ENCODE measurements around the gene IER3. TPM values are rescaled to one million over a fixed set of nuclear protein-coding genes. Genes with fewer than 3 reads are reported as not detected.
A peak's percentile ranks its signal among the peaks of the same experiment; 100 is the strongest.

The IER3 gene
- total and polyA plus RNA-seq, 2 of the 13 experiments (the other 11 are each of a cell fraction or from before 2014, with no cell fraction given): 51.1 to 131 TPM

DNA sequence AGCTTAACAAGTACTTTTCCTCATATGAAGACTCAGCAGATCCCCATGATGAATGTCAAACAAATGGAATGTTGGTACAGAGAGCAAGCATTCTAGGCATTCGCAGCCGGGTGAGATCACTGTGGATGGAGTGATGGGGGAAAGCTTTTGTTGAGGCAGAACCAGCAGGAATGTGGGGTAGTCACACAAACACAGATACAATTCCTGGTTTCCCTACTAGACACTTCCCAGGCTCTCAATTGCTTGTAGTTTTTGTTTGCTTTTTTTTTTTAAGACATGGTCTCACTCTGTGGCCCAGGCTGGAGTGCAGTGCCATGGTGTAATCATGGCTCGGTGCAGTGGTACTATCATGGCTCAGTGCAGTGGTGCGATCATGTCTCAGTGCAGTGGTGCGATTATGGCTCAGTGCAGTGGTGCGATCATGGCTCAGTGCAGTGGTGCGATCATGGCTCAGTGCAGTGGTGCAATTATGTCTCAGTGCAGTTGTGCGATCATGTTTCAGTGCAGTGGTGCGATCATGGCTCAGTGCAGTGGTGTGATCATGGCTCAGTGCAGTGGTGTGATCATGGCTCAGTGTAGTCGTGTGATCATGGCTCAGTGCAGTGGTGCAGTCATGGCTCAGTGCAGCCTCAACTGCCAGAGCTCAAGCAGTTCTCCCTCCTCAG is 15.4 kb upstream of the IER3 start (continued):
- TF ChIP-seq MYNN (CRISPR knock-in tag; IDR thresholded peaks at IDR 0.05; ENCODE audit: low read depth) (no peak), SSRP1 (CRISPR knock-in tag; IDR thresholded peaks at IDR 0.05) (no peak), PLSCR1 (CRISPR knock-in tag; IDR thresholded peaks at IDR 0.05; ENCODE audit: borderline replicate concordance) (no peak), ZBTB14 (CRISPR knock-in tag; IDR thresholded peaks at IDR 0.05) (no peak), ZNF629 (CRISPR knock-in tag; conservative IDR thresholded peaks at IDR 0.05) (no peak), GATAD2A (CRISPR knock-in tag; IDR thresholded peaks at IDR 0.05) (peak; percentile 51; the same call in 1 of the 2 replicates), ZNF180 (CRISPR knock-in tag; IDR thresholded peaks at IDR 0.05; ENCODE audit: borderline replicate concordance, low read depth) (no peak), ZNF441 (CRISPR knock-in tag; IDR thresholded peaks at IDR 0.05; ENCODE audit: borderline replicate concordance) (no peak), ZBTB33 (CRISPR knock-in tag; IDR thresholded peaks at IDR 0.05) (no peak; the same call in 1 of the 2 replicates), ZNF550 (CRISPR knock-in tag; IDR thresholded peaks at IDR 0.05; ENCODE audit: borderline replicate concordance) (no peak), PLRG1 (conservative IDR thresholded peaks at IDR 0.05) (no peak), ZNF552 (CRISPR knock-in tag; IDR thresholded peaks at IDR 0.05; ENCODE audit: borderline replicate concordance) (no peak), ZNF724P (CRISPR knock-in tag; IDR thresholded peaks at IDR 0.05; ENCODE audit: borderline replicate concordance) (no peak), ZNF335 (CRISPR knock-in tag; IDR thresholded peaks at IDR 0.05) (no peak), U2AF1 (optimal IDR thresholded peaks at IDR 0.05; ENCODE audit: low read depth, low read length) (no peak), ZNF18 (CRISPR knock-in tag; IDR thresholded peaks at IDR 0.05; ENCODE audit: insufficient replicate concordance) (peak; percentile 99)
- TF ChIP-seq, protein P1, sequence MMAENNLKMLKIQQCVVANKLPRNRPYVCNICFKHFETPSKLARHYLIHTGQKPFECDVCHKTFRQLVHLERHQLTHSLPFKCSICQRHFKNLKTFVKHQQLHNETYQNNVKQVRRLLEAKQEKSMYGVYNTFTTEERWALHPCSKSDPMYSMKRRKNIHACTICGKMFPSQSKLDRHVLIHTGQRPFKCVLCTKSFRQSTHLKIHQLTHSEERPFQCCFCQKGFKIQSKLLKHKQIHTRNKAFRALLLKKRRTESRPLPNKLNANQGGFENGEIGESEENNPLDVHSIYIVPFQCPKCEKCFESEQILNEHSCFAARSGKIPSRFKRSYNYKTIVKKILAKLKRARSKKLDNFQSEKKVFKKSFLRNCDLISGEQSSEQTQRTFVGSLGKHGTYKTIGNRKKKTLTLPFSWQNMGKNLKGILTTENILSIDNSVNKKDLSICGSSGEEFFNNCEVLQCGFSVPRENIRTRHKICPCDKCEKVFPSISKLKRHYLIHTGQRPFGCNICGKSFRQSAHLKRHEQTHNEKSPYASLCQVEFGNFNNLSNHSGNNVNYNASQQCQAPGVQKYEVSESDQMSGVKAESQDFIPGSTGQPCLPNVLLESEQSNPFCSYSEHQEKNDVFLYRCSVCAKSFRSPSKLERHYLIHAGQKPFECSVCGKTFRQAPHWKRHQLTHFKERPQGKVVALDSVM (CRISPR knock-in tag; IDR thresholded peaks at IDR 0.05): no peak
- TF ChIP-seq, protein P2, sequence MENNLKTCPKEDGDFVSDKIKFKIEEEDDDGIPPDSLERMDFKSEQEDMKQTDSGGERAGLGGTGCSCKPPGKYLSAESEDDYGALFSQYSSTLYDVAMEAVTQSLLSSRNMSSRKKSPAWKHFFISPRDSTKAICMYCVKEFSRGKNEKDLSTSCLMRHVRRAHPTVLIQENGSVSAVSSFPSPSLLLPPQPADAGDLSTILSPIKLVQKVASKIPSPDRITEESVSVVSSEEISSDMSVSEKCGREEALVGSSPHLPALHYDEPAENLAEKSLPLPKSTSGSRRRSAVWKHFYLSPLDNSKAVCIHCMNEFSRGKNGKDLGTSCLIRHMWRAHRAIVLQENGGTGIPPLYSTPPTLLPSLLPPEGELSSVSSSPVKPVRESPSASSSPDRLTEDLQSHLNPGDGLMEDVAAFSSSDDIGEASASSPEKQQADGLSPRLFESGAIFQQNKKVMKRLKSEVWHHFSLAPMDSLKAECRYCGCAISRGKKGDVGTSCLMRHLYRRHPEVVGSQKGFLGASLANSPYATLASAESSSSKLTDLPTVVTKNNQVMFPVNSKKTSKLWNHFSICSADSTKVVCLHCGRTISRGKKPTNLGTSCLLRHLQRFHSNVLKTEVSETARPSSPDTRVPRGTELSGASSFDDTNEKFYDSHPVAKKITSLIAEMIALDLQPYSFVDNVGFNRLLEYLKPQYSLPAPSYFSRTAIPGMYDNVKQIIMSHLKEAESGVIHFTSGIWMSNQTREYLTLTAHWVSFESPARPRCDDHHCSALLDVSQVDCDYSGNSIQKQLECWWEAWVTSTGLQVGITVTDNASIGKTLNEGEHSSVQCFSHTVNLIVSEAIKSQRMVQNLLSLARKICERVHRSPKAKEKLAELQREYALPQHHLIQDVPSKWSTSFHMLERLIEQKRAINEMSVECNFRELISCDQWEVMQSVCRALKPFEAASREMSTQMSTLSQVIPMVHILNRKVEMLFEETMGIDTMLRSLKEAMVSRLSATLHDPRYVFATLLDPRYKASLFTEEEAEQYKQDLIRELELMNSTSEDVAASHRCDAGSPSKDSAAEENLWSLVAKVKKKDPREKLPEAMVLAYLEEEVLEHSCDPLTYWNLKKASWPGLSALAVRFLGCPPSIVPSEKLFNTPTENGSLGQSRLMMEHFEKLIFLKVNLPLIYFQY (CRISPR knock-in tag; IDR thresholded peaks at IDR 0.05; ENCODE audit: borderline replicate concordance): no peak
